WTC11 (cell line): ENCODE results near the gene C1orf35. TPM values are rescaled to one million over a fixed set of nuclear protein-coding genes. Genes with fewer than 3 reads are reported as not detected.

ENCODE experiments used
- ATAC-seq: fragments of 200-7000 bp; cut with Tn5 transposase; 2 replicates; pipeline ENCODE4 v1.10.0; 2021; ENCODE audit warnings: mild to moderate bottlenecking, moderate library complexity
- CTCF ChIA-PET: fragments of 300-600 bp; sonication (Branson Sonifier 250); formaldehyde crosslinking; loops from one replicate; lab custom pipeline; 2021; ENCODE audit warnings: antibody characterized with exemption; lab: Charles Lee
- POLR2A ChIA-PET: fragments of 350-600 bp; sonication (Branson Sonifier 250); formaldehyde crosslinking; loops from one replicate; lab custom pipeline; 2021; ENCODE audit warnings: antibody characterized with exemption; lab: Charles Lee
- DNase-seq: peaks from one replicate; pipeline ENCODE4 v3.0.0; 2021; ENCODE audit warnings: low spot score
- H3K27ac Mint-ChIP-seq: 2 replicates; pipeline ENCODE4 v1.8.0; 2021; ENCODE audit warnings: mixed read lengths
- H3K27me3 Mint-ChIP-seq: 2 replicates; pipeline ENCODE4 v1.8.0; 2021; ENCODE audit warnings: low read depth, mild to moderate bottlenecking, moderate library complexity, mixed read lengths
- H3K36me3 Mint-ChIP-seq: 2 replicates; pipeline ENCODE4 v1.8.0; 2021; ENCODE audit warnings: mixed read lengths
- H3K4me1 Mint-ChIP-seq: 2 replicates; pipeline ENCODE4 v1.8.0; 2022; ENCODE audit warnings: mixed read lengths
- H3K4me3 Mint-ChIP-seq: 2 replicates; pipeline ENCODE4 v1.8.0; 2021; ENCODE audit warnings: mild to moderate bottlenecking, moderate library complexity, mixed read lengths
- H3K9me3 Mint-ChIP-seq: 2 replicates; pipeline ENCODE4 v1.8.0; 2021; ENCODE audit warnings: mixed read lengths
- CDX4 ChIP-seq: fragments of 250-450 bp; sonication (Bioruptor Pico); IDR thresholded peaks from 2 replicates; pipeline ENCODE4 v1.9.0; 2021; ENCODE audit warnings: moderate library complexity, mild to moderate bottlenecking, inconsistent platforms, borderline replicate concordance
- CREM ChIP-seq: sonication (generic); formaldehyde crosslinking; IDR thresholded peaks from 2 replicates; pipeline ENCODE4 v1.8.1; 2022; ENCODE audit warnings: mild to moderate bottlenecking, missing genetic modification reagents, moderate library complexity
- EMX1 ChIP-seq: fragments of 250-450 bp; sonication (Bioruptor Pico); IDR thresholded peaks from 2 replicates; pipeline ENCODE4 v1.8.0; 2021; ENCODE audit warnings: mild to moderate bottlenecking
- ESRRA ChIP-seq: sonication (generic); formaldehyde crosslinking; IDR thresholded peaks from 2 replicates; pipeline ENCODE4 v1.8.1; 2022; ENCODE audit warnings: mild to moderate bottlenecking, missing genetic modification reagents, borderline replicate concordance
- ETV6 ChIP-seq: sonication (generic); formaldehyde crosslinking; IDR thresholded peaks from 2 replicates; pipeline ENCODE4 v1.8.1; 2022; ENCODE audit warnings: mild to moderate bottlenecking, missing genetic modification reagents
- FOXK1 ChIP-seq: sonication (generic); formaldehyde crosslinking; IDR thresholded peaks from 2 replicates; pipeline ENCODE4 v1.8.0; 2022; ENCODE audit warnings: mild to moderate bottlenecking, moderate library complexity, missing genetic modification reagents
- HMGA2 ChIP-seq: fragments of 250-450 bp; sonication (Bioruptor Pico); IDR thresholded peaks from 2 replicates; pipeline ENCODE4 v1.4.0; 2021; ENCODE audit warnings: mild to moderate bottlenecking, moderate library complexity
- JUN ChIP-seq: sonication (generic); formaldehyde crosslinking; IDR thresholded peaks from 2 replicates; pipeline ENCODE4 v1.8.0; 2023; ENCODE audit warnings: mild to moderate bottlenecking, missing genetic modification reagents
- MLX ChIP-seq: sonication (generic); formaldehyde crosslinking; IDR thresholded peaks from 2 replicates; pipeline ENCODE4 v1.8.1; 2023; ENCODE audit warnings: mild to moderate bottlenecking, missing genetic modification reagents, moderate library complexity
- NFATC4 ChIP-seq: fragments of 250-450 bp; sonication (Bioruptor Pico); IDR thresholded peaks from 2 replicates; pipeline ENCODE4 v1.9.0; 2021; ENCODE audit warnings: mild to moderate bottlenecking
- NR3C1 ChIP-seq: sonication (generic); formaldehyde crosslinking; conservative IDR thresholded peaks from 2 replicates; pipeline ENCODE4 v1.8.1; 2023; ENCODE audit warnings: low read depth, mild to moderate bottlenecking, missing genetic modification reagents
- PRDM15 ChIP-seq: sonication (generic); formaldehyde crosslinking; IDR thresholded peaks from 2 replicates; pipeline ENCODE4 v1.8.0; 2022; ENCODE audit warnings: missing genetic modification reagents
- PRRX2 ChIP-seq: fragments of 250-450 bp; sonication (Bioruptor Pico); IDR thresholded peaks from 2 replicates; pipeline ENCODE4 v1.8.0; 2021; ENCODE audit warnings: mild to moderate bottlenecking
- RORB ChIP-seq: fragments of 250-450 bp; sonication (Bioruptor Pico); IDR thresholded peaks from 2 replicates; pipeline ENCODE4 v1.9.0; 2021; ENCODE audit warnings: mild to moderate bottlenecking
- SMAD3 ChIP-seq: sonication (generic); formaldehyde crosslinking; IDR thresholded peaks from 2 replicates; pipeline ENCODE4 v1.8.0; 2022; ENCODE audit warnings: missing genetic modification reagents, mild to moderate bottlenecking, borderline replicate concordance
- SP1 ChIP-seq: sonication (generic); formaldehyde crosslinking; conservative IDR thresholded peaks from 2 replicates; pipeline ENCODE4 v1.8.1; 2022; ENCODE audit warnings: missing genetic modification reagents
- USF2 ChIP-seq: sonication (generic); formaldehyde crosslinking; IDR thresholded peaks from 2 replicates; pipeline ENCODE4 v1.8.1; 2023; ENCODE audit warnings: mild to moderate bottlenecking, missing genetic modification reagents, moderate library complexity
- ZBTB43 ChIP-seq: sonication (generic); formaldehyde crosslinking; IDR thresholded peaks from 2 replicates; pipeline ENCODE4 v1.8.1; 2023; ENCODE audit warnings: mild to moderate bottlenecking, missing genetic modification reagents
- ZNF121 ChIP-seq: sonication (generic); formaldehyde crosslinking; IDR thresholded peaks from 2 replicates; pipeline ENCODE4 v1.8.0; 2023; ENCODE audit warnings: missing genetic modification reagents
- ZNF263 ChIP-seq: sonication (generic); formaldehyde crosslinking; IDR thresholded peaks from 2 replicates; pipeline ENCODE4 v1.8.1; 2022; ENCODE audit warnings: low read depth, mild to moderate bottlenecking, moderate library complexity, missing genetic modification reagents
- ZNF317 ChIP-seq: sonication (generic); formaldehyde crosslinking; IDR thresholded peaks from 2 replicates; pipeline ENCODE4 v1.8.1; 2023; ENCODE audit warnings: low read depth, mild to moderate bottlenecking, moderate library complexity, missing genetic modification reagents, borderline replicate concordance
- ZNF416 ChIP-seq: fragments of 250-450 bp; sonication (Bioruptor Pico); IDR thresholded peaks from 2 replicates; pipeline ENCODE4 v1.9.0; 2021; ENCODE audit warnings: mild to moderate bottlenecking, inconsistent platforms
- ZNF671 ChIP-seq: fragments of 250-450 bp; sonication (Bioruptor Pico); IDR thresholded peaks from 2 replicates; pipeline ENCODE4 v1.8.0; 2021; ENCODE audit warnings: mild to moderate bottlenecking
- total RNA-seq: library from RNA; stranded (reverse); gene quantifications from 3 replicates; pipeline ENCODE4 v1.2.3, GENCODE V29; 2021

The C1orf35 gene
- total RNA-seq, 1 experiment from 2014 or later, result 33.8 TPM

GRCh38 chr1:228083871-228084278, 19.2 kb downstream of the C1orf35 start:
- H3K4me1 Mint-ChIP-seq, result peaks cover 40% of the 10 kb centered on the region
- H3K27me3 Mint-ChIP-seq, result peaks cover 20% of the 10 kb centered on the region
- no peak for TF ChIP-seq RORB
- TF ChIP-seq PRRX2 (CRISPR knock-in tag), result no peak
- 0 out of 2 replicates have a peak, but pooled peaks have one; percentile 27 for TF ChIP-seq ETV6 (CRISPR knock-in tag)
- no peak for ATAC-seq
- H3K36me3 Mint-ChIP-seq, result peaks cover 13% of the 10 kb centered on the region
- POLR2A ChIA-PET, result no interaction called here
- CTCF ChIA-PET, result interaction anchor here (1.4 to 1.9 kb wide), 2 partner anchors 80 to 84 kb away, joined by 6 read pairs; no protein-coding TSS in a partner anchor
- H3K9me3 Mint-ChIP-seq, result no peaks in the 10 kb centered on the region
- no peak for DNase-seq
- peak overlapping the region; percentile 95 for H3K4me3 Mint-ChIP-seq
- peak overlapping the region; percentile 78 for H3K27ac Mint-ChIP-seq

- H3K4me1 Mint-ChIP-seq, result peaks cover 39% of the 10 kb centered on the region
- no peak for DNase-seq
- H3K36me3 Mint-ChIP-seq, result peaks cover 10% of the 10 kb centered on the region
These were observed 19.9 kb downstream of the C1orf35 start for GRCh38 chr1:228082918-228083870.

GRCh38 chr1:228082214-228082917, 20.8 kb downstream of the C1orf35 start, which contains the start of gene ARF1:
Gene ARF1 (plus strand): TSS chr1:228082708. CDS start chr1:228097115, 14,407 bp downstream.
- POLR2A ChIA-PET, result interaction anchor here (0.6 to 1.3 kb wide), 7 partner anchors 10 to 92 kb away, joined by 3 to 4 read pairs (median 3); partner anchors contain the start of gene IBA57
- H3K9me3 Mint-ChIP-seq, result no peaks in the 10 kb centered on the region
- H3K4me1 Mint-ChIP-seq, result peaks cover 33% of the 10 kb centered on the region
- CTCF ChIA-PET, result interaction anchor here (0.9 to 2.5 kb wide), 12 partner anchors 9 to 330 kb away, joined by 3 to 26 read pairs (median 6); partner anchors contain the start of gene IBA57
- H3K27me3 Mint-ChIP-seq, result peaks cover 36% of the 10 kb centered on the region
- peak; percentile 88 for DNase-seq
- peak within 1 kb of the TSS; percentile 94 for H3K27ac Mint-ChIP-seq
- peaks cover 10% of the 10 kb centered on the region for H3K36me3 Mint-ChIP-seq
- H3K4me3 Mint-ChIP-seq, result peak within 1 kb of the TSS; percentile 95
- ATAC-seq, result peak; percentile 85
- TF ChIP-seq FOXK1 (peak; percentile 60; the same call in 1 of the 2 replicates), EMX1 (no peak), ZNF317 (CRISPR knock-in tag) (no peak), SMAD3 (no peak), ZNF416 (CRISPR knock-in tag) (no peak), NR3C1 (CRISPR knock-in tag) (no peak), MLX (no peak), NFATC4 (CRISPR knock-in tag) (no peak), ZBTB43 (CRISPR knock-in tag) (0 out of 2 replicates have a peak, but pooled peaks have one; percentile 38), ZNF263 (no peak), CDX4 (no peak), CREM (CRISPR knock-in tag) (peak; percentile 74), PRDM15 (CRISPR knock-in tag) (no peak), USF2 (CRISPR knock-in tag) (no peak), JUN (CRISPR knock-in tag) (no peak), PRRX2 (CRISPR knock-in tag) (no peak), ZNF671 (CRISPR knock-in tag) (no peak), HMGA2 (CRISPR knock-in tag) (no peak), SP1 (CRISPR knock-in tag) (peak; percentile 98), ESRRA (CRISPR knock-in tag) (no peak)

More at GRCh38 chr1:228082918-228083870, 19.9 kb downstream of the C1orf35 start:
- peaks cover 27% of the 10 kb centered on the region for H3K27me3 Mint-ChIP-seq
- H3K9me3 Mint-ChIP-seq, result no peaks in the 10 kb centered on the region
- no peak for ATAC-seq
- ChIA-PET CTCF (interaction anchor here (1.1 to 2.5 kb wide), 9 partner anchors 9 to 84 kb away, joined by 4 to 26 read pairs (median 8); partner anchors contain the start of gene IBA57), POLR2A (interaction anchor here (0.6 to 1.3 kb wide), 4 partner anchors 9 to 83 kb away, joined by 3 to 4 read pairs (median 3); no protein-coding TSS in a partner anchor)
- 0 out of 2 replicates have a peak, but pooled peaks have one; percentile 46 for TF ChIP-seq ESRRA (CRISPR knock-in tag)
- TF ChIP-seq ZNF121 (CRISPR knock-in tag), result no peak
- peak overlapping the region; percentile 95 for H3K4me3 Mint-ChIP-seq
- H3K27ac Mint-ChIP-seq, result peak overlapping the region; percentile 94
